GM18858 (cell line): ENCODE data around the gene L1TD1.
"Not testable (repeated sequence)": the region's sequence is repeated elsewhere in the genome, so short reads cannot be mapped to it uniquely, and the experiment has no call there.

Source experiments
- ATAC-seq: cut with Tn5 transposase; IDR thresholded peaks from one replicate; pipeline ENCODE4 v1.9.1; 2021; ENCODE audit not compliant: unreplicated experiment

The L1TD1 gene

DNA sequence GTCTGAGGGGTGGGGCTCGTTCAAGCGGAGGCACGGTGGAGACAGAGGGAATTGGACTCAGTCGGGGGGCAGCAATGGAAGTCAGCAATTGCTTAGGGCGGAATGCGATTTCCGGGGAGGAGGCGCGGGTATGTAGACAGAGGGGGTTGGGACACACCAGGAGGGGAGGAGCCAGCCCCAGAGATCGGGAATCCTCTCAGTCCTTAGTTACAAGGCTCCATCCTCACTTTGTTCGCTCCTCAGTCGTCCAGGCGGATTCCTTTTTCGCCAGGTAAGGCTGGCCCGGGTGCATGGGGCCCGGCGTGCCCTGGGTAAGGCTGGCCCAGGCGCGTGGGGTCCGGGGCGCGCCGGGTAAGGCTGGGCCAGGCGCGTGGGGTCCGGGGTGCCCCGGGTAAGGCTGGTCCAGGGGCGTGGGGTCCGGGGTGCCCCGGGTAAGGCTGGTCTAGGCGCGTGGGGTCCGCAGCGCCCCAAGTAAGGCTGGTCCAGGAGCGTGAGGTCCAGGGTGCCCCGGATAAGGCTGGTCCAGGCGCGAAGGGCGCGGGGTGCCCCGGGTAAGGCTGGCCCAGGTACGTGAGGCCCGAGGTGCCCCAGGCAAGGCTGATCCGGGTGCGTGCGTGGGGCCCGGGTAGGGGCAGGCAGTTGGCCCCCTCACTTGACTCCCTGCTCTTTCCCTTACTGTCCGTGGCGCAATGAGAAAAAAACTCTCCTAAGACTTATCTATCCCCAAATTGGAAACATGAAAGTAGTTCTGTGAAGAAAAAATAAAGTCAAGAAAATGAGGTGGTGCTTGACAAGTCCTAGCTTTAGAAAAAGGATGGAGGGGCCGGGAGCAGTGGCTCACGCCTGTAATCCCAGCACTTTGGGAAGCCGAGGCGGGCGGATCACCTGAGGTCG lies at the start of gene L1TD1:
Gene L1TD1 (plus strand): TSS at position 199 of the 894 bp plus-strand sequence. CDS start 11,780 bp downstream, outside the sequence.
- no peak for ATAC-seq

DNA sequence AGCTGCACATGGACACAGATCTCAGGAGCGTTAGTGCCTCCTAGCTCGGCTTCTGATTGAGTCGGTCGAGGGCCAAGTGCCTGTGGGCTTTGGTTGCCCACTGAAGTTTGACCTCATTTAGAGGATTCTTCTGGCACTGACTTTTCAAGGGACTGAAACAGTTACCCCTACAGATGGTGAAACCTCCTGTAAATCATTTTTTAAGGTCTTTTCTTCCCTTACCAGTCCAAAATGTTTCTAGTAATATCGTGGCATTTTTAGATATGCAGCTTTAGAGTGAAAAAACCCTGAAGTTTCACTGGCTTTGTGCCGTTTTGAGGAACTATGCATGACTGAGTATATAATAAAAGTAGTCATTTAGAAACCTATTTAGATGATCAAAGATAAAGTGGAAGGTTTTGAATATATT lies 34.7 kb upstream of the L1TD1 start:
- no peak for ATAC-seq

- ATAC-seq: no peak
These were observed 32.9 kb upstream of the L1TD1 start for GRCh38 chr1:62161711-62162110.

GRCh38 chr1:62170380-62170779 lies 24.3 kb upstream of the L1TD1 start:
- not testable (repeated sequence) for ATAC-seq

DNA sequence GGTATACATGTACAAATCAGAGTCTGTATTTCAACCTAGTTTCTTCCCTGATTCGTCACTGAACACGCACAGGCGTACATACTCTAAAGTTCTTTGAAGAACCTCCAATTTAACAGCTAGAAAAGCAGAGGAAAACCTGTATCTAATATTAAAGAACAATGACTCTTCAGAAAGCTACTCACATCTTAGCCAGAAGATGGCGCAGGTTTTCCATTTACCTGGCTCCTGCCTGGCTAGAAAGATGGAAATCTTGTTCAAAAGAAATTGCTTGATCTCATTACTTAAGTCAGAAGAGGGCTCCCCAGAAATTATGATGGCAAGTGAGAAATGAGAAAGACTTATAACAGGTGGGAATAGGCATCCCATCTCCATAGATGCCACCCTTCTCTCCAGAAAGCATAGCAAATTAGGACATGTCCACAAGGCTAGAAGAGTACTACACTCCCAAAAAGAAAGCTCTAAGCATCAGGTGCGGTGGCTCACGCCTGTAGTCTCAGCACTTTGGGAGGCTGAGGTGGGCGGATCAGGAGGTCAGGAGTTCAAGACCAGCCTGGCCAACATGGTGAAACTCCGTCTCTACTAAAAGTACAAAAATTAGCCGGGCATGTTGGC lies 19.0 kb upstream of the L1TD1 start:
- ATAC-seq: no peak

DNA sequence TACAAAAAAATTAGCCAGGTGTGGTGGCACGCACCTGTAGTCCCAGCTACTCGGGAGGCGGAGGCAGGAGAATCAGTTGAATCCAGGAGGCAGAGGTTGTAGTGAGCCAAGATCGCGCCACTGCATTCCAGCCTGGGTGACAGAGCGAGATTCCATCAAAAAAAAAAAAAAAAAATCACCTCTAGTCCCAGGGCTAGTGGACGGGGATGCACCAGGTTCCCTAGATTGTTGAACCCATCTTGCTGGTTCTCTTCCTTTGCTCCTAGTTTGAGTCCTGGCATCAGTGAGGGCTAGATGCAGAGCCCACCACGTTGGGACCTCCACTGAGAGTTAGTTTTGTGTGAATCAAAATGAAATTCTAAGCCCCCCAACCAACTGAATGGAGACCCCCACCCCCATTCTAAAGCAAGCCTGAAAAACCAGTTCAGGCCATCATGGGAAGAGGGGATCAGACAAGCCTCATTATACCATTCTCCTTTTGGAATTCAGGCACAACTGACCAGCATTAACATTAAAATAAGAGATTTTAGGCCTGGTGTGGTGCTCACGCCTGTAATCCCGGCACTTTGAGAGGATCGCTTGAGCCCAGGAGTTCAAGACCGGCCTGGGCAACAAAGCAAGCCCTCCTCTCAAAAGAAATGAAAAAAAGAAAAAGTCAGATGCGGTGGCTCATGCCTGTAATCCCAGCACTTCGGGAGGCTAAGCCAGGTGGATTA lies 17.9 kb upstream of the L1TD1 start:
- no peak for ATAC-seq

DNA sequence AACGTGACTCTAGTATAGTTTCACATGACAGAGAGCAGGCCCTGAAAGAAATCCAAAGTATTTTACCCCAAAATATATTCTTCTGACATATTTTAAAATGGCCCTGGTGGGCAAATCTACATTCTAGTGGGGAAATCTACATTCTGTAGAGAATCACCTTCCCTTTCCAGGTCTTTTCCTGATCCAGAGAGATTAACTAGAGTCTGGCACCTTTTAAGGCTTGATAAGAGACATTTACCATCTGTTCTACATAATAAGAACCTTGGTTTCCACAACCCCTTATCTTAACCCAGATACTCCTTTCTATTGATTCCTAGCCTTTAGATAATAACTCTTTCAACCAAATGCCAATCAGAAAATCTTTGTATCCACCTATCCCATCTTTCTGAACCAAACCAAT lies 17.0 kb upstream of the L1TD1 start:
- ATAC-seq: no peak

GRCh38 chr1:62178372-62178771 lies 16.3 kb upstream of the L1TD1 start:
- ATAC-seq: no peak

DNA sequence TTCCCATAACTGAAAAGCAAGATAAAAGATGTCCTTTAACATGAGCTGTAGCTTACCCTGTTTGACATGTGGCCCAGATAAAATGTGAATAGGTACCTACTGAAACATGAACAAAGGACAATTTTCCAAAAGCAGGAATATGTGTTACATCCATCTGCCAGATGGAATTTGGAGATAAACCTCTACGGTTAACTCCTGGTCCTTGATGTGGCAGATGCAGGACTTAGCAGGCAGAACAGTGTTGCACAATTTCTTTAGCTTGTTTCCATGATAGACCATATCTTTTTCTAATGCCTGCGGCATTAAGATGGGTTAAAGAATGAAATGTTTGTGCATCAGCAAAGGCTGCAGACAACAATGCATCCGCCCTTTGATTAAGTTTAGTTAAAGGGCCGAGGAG lies 14.6 kb upstream of the L1TD1 start:
- not testable (repeated sequence) for ATAC-seq

DNA sequence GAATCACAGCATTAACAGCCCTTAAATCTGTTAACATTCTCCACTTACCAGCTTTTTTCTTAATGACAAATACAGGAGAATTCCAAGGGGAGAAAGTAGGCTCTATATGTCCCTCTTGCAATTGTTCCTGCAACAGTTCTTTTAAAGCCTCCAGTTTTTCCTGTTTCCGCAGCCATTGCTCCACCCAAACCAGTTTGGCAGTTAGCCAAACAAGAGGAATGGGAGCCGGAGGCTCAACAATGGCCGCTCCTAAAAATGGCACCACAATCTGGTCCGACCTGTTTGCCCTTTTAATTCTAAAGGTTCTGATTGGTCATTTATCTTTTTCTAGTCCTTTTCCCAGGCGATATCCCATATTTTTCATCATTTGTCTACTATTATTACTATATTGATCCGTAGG lies 14.0 kb upstream of the L1TD1 start:
- no peak for ATAC-seq

DNA sequence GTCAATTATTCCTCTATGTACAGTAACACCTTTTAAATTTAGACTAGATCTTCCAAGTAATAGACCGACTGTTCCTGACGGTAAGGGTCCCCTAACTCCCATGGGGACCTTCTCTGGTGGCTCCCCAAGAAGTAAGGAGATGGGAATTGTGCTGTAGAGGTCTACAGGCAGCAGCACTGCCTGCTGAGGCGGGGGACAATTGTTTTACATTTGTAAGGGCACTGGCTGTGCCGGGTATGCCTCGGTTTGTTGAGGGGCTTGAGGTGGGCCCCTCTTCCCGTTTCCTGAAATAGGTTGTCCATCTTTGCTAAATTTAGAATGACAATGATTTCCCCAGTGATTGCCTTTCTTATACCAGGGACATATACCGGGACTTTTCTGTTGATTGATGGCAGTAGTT lies 13.1 kb upstream of the L1TD1 start:
- ATAC-seq: no peak

DNA sequence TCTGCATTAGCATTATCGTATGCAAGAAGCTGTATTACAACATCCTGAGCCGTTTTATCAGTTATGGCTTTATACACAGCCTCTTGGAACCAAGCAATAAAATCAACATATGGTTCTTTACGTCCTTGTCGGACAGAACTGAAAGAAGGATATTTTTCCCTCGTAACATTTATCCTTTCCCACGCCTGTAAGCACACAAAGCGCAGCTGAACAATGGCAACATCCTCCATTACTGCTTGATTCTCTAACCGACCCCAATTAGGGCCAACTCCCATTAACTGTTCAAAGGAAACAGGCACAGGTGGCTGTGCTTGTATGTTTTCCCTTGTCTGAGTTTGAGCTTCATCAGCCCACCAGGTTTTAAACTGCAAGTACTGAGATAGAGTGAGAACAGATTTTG lies 12.5 kb upstream of the L1TD1 start:
- not testable (repeated sequence) for ATAC-seq

GRCh38 chr1:62183164-62184020 lies 11.3 kb upstream of the L1TD1 start:
- ATAC-seq: not testable (repeated sequence)

- ATAC-seq: no peak
These were observed 10.3 kb upstream of the L1TD1 start for GRCh38 chr1:62184336-62184735.

- ATAC-seq: not testable (repeated sequence)
These were observed 9.4 kb upstream of the L1TD1 start for GRCh38 chr1:62185233-62185632.

GRCh38 chr1:62185677-62186076 lies 9.0 kb upstream of the L1TD1 start:
- ATAC-seq: no peak

GRCh38 chr1:62187548-62187947 lies 7.1 kb upstream of the L1TD1 start:
- ATAC-seq: no peak

DNA sequence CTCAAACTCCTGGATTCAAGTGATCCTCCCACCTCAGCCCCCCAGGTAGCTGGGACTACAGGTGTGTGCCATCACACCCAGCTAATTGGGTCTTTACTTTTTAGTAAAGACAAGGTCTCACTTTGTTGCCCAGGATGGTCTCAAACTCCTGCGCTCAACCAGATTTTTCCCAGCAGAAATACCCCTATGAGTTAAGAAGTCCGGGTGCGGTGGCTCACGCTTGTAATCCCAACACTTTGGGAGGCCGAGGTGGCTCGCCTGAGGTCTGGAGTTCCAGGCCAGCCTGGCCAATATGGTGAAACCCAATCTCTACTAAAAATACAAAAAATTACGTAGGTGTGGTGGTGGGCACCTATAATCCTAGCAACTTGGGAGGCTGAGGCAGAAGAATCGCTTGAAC lies 6.5 kb upstream of the L1TD1 start:
- ATAC-seq: no peak

GRCh38 chr1:62196086-62196690 lies 1.5 kb downstream of the L1TD1 start:
- no peak for ATAC-seq

DNA sequence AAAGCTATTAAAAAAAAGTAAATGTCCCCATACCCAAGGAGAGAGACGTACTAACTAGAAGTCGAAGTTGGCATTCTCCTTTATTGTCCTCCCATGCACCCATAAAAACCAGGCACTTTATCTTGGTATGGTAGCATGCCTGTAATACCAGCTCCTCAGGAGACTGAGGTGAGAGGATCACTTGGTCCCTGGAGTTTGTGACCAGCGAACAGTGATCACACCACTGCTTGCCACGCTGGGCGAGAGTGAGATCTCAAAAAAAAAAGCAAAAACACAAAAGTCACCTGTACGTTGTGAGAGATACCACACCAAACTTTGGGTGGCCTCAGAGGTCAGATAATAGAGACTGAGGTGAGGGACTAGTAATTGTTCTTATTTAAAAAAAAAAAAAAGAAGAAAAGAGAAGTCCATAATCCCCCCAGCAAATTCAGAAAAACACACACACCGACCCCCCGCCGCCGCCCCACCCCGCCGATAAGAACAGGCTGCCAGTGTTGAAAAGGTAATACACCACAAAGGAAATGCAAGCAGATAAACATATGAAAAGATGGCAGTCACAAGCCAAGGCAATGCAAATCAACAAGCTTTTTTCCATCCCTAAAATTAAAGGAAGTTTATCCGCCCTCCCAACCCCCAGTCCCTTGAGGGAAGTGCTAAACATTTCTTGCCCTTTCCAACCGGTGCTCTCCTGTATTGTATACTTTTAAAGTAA lies 3.6 kb downstream of the L1TD1 start:
- no peak for ATAC-seq
